HepG2 (cell line): ENCODE measurements around the gene SCO1. TPM values are rescaled to one million over a fixed set of nuclear protein-coding genes. Genes with fewer than 3 reads are reported as not detected.

Experiments
- AHR ChIP-seq: IDR thresholded peaks from 2 replicates; pipeline ENCODE4 v1.6.1; 2018; ENCODE audit warnings: missing genetic modification reagents, missing compliant biosample characterization
- AKAP8 ChIP-seq: sonication (generic); formaldehyde crosslinking; IDR thresholded peaks from 2 replicates; pipeline ENCODE4 v1.5.1; 2020; ENCODE audit warnings: mild to moderate bottlenecking, missing genetic modification reagents
- EP300 ChIP-seq, 3 experiments: sonication (generic) in 1 of 3; formaldehyde crosslinking in 1 of 3; IDR thresholded peaks; 2 replicates each; pipeline versions ENCODE4 v1.5.1 to v1.6.1; 2011 to 2020; ENCODE audit warnings: low read depth in 2 of 3, low read length in 2 of 3, borderline replicate concordance in 1 of 3, improper control_type of control experiment in 1 of 3, mild to moderate bottlenecking in 1 of 3, missing genetic modification reagents in 1 of 3, moderate library complexity in 1 of 3
- HNF4G ChIP-seq, 2 experiments: sonication (generic) in 1 of 2; formaldehyde crosslinking in 1 of 2; IDR thresholded peaks; 2 replicates each; pipeline versions ENCODE4 v1.4.0 to v1.6.1; 2011 to 2020; ENCODE audit warnings: borderline replicate concordance in 2 of 2, low read depth in 2 of 2, mild to moderate bottlenecking in 2 of 2, low read length in 1 of 2, missing genetic modification reagents in 1 of 2, moderate library complexity in 1 of 2
- MAFF ChIP-seq: IDR thresholded peaks from 2 replicates; pipeline ENCODE4 v1.6.1; 2011; ENCODE audit warnings: low read depth, low read length, improper control_type of control experiment
- MAZ ChIP-seq, 2 experiments: sonication (generic) in 1 of 2; formaldehyde crosslinking in 1 of 2; IDR thresholded peaks; 2 replicates each; pipeline versions ENCODE4 v1.5.0 to v1.6.1; 2012 to 2020; ENCODE audit warnings: low read depth in 2 of 2, mild to moderate bottlenecking in 2 of 2, borderline replicate concordance in 1 of 2, improper control_type of control experiment in 1 of 2, low read length in 1 of 2, missing genetic modification reagents in 1 of 2, moderate library complexity in 1 of 2
- MIER2 ChIP-seq: IDR thresholded peaks from 2 replicates; pipeline ENCODE4 v1.6.1; 2016; ENCODE audit warnings: missing biosample characterization, missing genetic modification reagents
- MTA3 ChIP-seq: sonication (generic); formaldehyde crosslinking; IDR thresholded peaks from 2 replicates; pipeline ENCODE4 v1.4.0; 2020; ENCODE audit warnings: missing genetic modification reagents
- ONECUT2 ChIP-seq: sonication (generic); formaldehyde crosslinking; IDR thresholded peaks from 2 replicates; pipeline ENCODE4 v1.4.0; 2020; ENCODE audit warnings: missing genetic modification reagents
- RARA ChIP-seq: IDR thresholded peaks from 2 replicates; pipeline ENCODE4 v1.6.1; 2016; ENCODE audit warnings: missing genetic modification reagents, missing compliant biosample characterization
- SKI ChIP-seq: fragments of 450-650 bp; IDR thresholded peaks from one replicate; pipeline ENCODE4 v1.6.1; 2018; ENCODE audit warnings: mild to moderate bottlenecking; ENCODE audit not compliant: partially characterized antibody
- SMC3 ChIP-seq: IDR thresholded peaks from 2 replicates; pipeline ENCODE4 v1.6.1; 2011; ENCODE audit warnings: low read length, improper control_type of control experiment
- SOX6 ChIP-seq, 2 experiments: fragments of 450-650 bp in 1 of 2; sonication (generic) in 1 of 2; formaldehyde crosslinking in 1 of 2; IDR thresholded peaks; 2 replicates each; pipeline versions ENCODE4 v1.4.0 to v1.6.1; 2017 to 2020; ENCODE audit warnings: antibody characterized with exemption in 1 of 2, mild to moderate bottlenecking in 1 of 2, missing genetic modification reagents in 1 of 2
- TARDBP ChIP-seq: sonication (generic); formaldehyde crosslinking; IDR thresholded peaks from 2 replicates; pipeline ENCODE4 v1.8.0; 2022; ENCODE audit warnings: mild to moderate bottlenecking, missing genetic modification reagents
- ZNF263 ChIP-seq: sonication (generic); formaldehyde crosslinking; IDR thresholded peaks from 2 replicates; pipeline ENCODE4 v1.4.0; 2020; ENCODE audit warnings: missing genetic modification reagents
- ZNF362 ChIP-seq: sonication (generic); formaldehyde crosslinking; IDR thresholded peaks from 2 replicates; pipeline ENCODE4 v1.4.0; 2020; ENCODE audit warnings: missing genetic modification reagents, mild to moderate bottlenecking, borderline replicate concordance
- ZNF564 ChIP-seq: sonication (generic); formaldehyde crosslinking; IDR thresholded peaks from 2 replicates; pipeline ENCODE4 v1.8.1; 2023; ENCODE audit warnings: mild to moderate bottlenecking, missing genetic modification reagents
- ZNF839 ChIP-seq: sonication (generic); formaldehyde crosslinking; IDR thresholded peaks from 2 replicates; pipeline ENCODE4 v1.4.0; 2020; ENCODE audit warnings: missing genetic modification reagents, mild to moderate bottlenecking, borderline replicate concordance
- polyA plus RNA-seq, 8 experiments: library from polyadenylated mRNA; depleted of rRNA in 3 of 8; stranded (reverse) in 7 of 8; unstranded in 1 of 8; fragments of >200 nt; fragmentation: Illumina TruSeq in 4 of 8; extraction: Trizol in 4 of 8; gene quantifications; 2 replicates each; pipeline versions ENCODE4 v1.2.1 to v1.2.3, GENCODE V29; 2011 to 2016; ENCODE audit warnings: low read depth in 4 of 8, missing spikeins in 1 of 8, mixed read lengths in 1 of 8; ENCODE audit not compliant: insufficient read depth in 1 of 8
- total RNA-seq, 5 experiments: library from RNA; depleted of rRNA; stranded (reverse); fragments of >200 nt; fragmentation: Illumina TruSeq; extraction: Trizol; gene quantifications; 2 replicates each; pipeline ENCODE4 v1.2.3, GENCODE V29; 2016; ENCODE audit warnings: low read depth in 1 of 5
- TF ChIP-seq, protein P1 (sequence below): sonication (generic); formaldehyde crosslinking; IDR thresholded peaks from 2 replicates; pipeline ENCODE4 v1.5.0; 2020; ENCODE audit warnings: mild to moderate bottlenecking, missing genetic modification reagents
- TF ChIP-seq, protein P2 (sequence below): IDR thresholded peaks from 2 replicates; pipeline ENCODE4 v1.6.1; 2016; ENCODE audit warnings: low read depth, missing genetic modification reagents, missing compliant biosample characterization

Gene SCO1
- total and polyA plus RNA-seq, 2 of the 13 experiments (the other 11 are each of a cell fraction or from before 2014, with no cell fraction given): 11.4 to 50.3 TPM

- TF ChIP-seq ZNF564 (CRISPR knock-in tag) (peak; percentile 24; the same call in 1 of the 2 replicates), ZNF263 (CRISPR knock-in tag) (peak; percentile 80), SKI (peak; percentile 58), RARA (CRISPR knock-in tag) (peak; percentile 39; the same call in 1 of the 2 replicates), MAFF (no peak), SOX6 (IDR thresholded peaks at IDR 0.05) (no peak), SOX6 (CRISPR knock-in tag; IDR thresholded peaks at IDR 0.05) (0 out of 2 replicates have a peak, but pooled peaks have one; percentile 20), AHR (CRISPR knock-in tag) (no peak), ONECUT2 (CRISPR knock-in tag) (no peak), MIER2 (CRISPR knock-in tag) (peak; percentile 47; the same call in 1 of the 2 replicates), SMC3 (peak; percentile 90), ZNF362 (CRISPR knock-in tag) (no peak), AKAP8 (no peak), ZNF839 (CRISPR knock-in tag) (no peak), EP300 (IDR thresholded peaks at IDR 0.05; ENCODE audit: low read depth in 2 of 2, low read length in 2 of 2) (peak in 1 of 2 experiments; percentile 22; a peak in 1 of 4 replicates), EP300 (CRISPR knock-in tag; IDR thresholded peaks at IDR 0.05; ENCODE audit: borderline replicate concordance) (no peak), TARDBP (0 out of 2 replicates have a peak, but pooled peaks have one; percentile 22), MTA3 (CRISPR knock-in tag) (no peak), MAZ (IDR thresholded peaks at IDR 0.05; ENCODE audit: borderline replicate concordance, low read depth, low read length) (peak; percentile 10; the same call in 1 of the 2 replicates), MAZ (CRISPR knock-in tag; IDR thresholded peaks at IDR 0.05; ENCODE audit: low read depth) (no peak; the same call in 1 of the 2 replicates), HNF4G (IDR thresholded peaks at IDR 0.05; ENCODE audit: borderline replicate concordance, low read depth, low read length) (peak; percentile 49; the same call in 1 of the 2 replicates), HNF4G (CRISPR knock-in tag; IDR thresholded peaks at IDR 0.05; ENCODE audit: borderline replicate concordance, low read depth) (no peak)
- TF ChIP-seq, protein P1, sequence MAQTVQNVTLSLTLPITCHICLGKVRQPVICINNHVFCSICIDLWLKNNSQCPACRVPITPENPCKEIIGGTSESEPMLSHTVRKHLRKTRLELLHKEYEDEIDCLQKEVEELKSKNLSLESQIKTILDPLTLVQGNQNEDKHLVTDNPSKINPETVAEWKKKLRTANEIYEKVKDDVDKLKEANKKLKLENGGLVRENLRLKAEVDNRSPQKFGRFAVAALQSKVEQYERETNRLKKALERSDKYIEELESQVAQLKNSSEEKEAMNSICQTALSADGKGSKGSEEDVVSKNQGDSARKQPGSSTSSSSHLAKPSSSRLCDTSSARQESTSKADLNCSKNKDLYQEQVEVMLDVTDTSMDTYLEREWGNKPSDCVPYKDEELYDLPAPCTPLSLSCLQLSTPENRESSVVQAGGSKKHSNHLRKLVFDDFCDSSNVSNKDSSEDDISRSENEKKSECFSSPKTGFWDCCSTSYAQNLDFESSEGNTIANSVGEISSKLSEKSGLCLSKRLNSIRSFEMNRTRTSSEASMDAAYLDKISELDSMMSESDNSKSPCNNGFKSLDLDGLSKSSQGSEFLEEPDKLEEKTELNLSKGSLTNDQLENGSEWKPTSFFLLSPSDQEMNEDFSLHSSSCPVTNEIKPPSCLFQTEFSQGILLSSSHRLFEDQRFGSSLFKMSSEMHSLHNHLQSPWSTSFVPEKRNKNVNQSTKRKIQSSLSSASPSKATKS: no peak
- TF ChIP-seq, protein P2, sequence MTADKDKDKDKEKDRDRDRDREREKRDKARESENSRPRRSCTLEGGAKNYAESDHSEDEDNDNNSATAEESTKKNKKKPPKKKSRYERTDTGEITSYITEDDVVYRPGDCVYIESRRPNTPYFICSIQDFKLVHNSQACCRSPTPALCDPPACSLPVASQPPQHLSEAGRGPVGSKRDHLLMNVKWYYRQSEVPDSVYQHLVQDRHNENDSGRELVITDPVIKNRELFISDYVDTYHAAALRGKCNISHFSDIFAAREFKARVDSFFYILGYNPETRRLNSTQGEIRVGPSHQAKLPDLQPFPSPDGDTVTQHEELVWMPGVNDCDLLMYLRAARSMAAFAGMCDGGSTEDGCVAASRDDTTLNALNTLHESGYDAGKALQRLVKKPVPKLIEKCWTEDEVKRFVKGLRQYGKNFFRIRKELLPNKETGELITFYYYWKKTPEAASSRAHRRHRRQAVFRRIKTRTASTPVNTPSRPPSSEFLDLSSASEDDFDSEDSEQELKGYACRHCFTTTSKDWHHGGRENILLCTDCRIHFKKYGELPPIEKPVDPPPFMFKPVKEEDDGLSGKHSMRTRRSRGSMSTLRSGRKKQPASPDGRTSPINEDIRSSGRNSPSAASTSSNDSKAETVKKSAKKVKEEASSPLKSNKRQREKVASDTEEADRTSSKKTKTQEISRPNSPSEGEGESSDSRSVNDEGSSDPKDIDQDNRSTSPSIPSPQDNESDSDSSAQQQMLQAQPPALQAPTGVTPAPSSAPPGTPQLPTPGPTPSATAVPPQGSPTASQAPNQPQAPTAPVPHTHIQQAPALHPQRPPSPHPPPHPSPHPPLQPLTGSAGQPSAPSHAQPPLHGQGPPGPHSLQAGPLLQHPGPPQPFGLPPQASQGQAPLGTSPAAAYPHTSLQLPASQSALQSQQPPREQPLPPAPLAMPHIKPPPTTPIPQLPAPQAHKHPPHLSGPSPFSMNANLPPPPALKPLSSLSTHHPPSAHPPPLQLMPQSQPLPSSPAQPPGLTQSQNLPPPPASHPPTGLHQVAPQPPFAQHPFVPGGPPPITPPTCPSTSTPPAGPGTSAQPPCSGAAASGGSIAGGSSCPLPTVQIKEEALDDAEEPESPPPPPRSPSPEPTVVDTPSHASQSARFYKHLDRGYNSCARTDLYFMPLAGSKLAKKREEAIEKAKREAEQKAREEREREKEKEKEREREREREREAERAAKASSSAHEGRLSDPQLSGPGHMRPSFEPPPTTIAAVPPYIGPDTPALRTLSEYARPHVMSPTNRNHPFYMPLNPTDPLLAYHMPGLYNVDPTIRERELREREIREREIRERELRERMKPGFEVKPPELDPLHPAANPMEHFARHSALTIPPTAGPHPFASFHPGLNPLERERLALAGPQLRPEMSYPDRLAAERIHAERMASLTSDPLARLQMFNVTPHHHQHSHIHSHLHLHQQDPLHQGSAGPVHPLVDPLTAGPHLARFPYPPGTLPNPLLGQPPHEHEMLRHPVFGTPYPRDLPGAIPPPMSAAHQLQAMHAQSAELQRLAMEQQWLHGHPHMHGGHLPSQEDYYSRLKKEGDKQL (CRISPR knock-in tag): 0 out of 2 replicates have a peak, but pooled peaks have one; percentile 11
Observed at GRCh38 chr17:10737168-10737622, 39.9 kb upstream of the SCO1 start (continued).
